WERI-Rb-1 (cell line): ENCODE data around the gene PALD1.

ENCODE experiments used
- DNase-seq: peaks from one replicate; pipeline ENCODE4 v3.0.0-alpha.2; 2020
- H3K27ac ChIP-seq: fragments of 250-450 bp; sonication (Bioruptor Pico); 2 replicates; pipeline ENCODE4 v1.5.1; 2020; ENCODE audit warnings: mild to moderate bottlenecking, moderate library complexity
- H3K27me3 ChIP-seq: fragments of 250-450 bp; sonication (Bioruptor Pico); 2 replicates; pipeline ENCODE4 v1.5.1; 2021; ENCODE audit warnings: mild to moderate bottlenecking, low read depth, moderate library complexity; ENCODE audit not compliant: insufficient read depth, severe bottlenecking
- H3K36me3 ChIP-seq: fragments of 250-450 bp; sonication (Bioruptor Pico); 2 replicates; pipeline ENCODE4 v1.5.1; 2020; ENCODE audit warnings: mild to moderate bottlenecking, moderate library complexity
- H3K4me3 ChIP-seq: 2 replicates; pipeline ENCODE4 v1.5.1; 2011; ENCODE audit warnings: low read depth, mild to moderate bottlenecking, control low read depth, low read length
- H3K9me3 ChIP-seq: fragments of 250-450 bp; sonication (Bioruptor Pico); 2 replicates; pipeline ENCODE4 v1.5.1; 2021; ENCODE audit warnings: mild to moderate bottlenecking, moderate library complexity; ENCODE audit not compliant: severe bottlenecking
- TF ChIP-seq, protein P1 (sequence below): IDR thresholded peaks from 2 replicates; pipeline ENCODE4 v1.5.1; 2011; ENCODE audit warnings: low read depth, mild to moderate bottlenecking, control low read depth, inconsistent platforms, low read length

PALD1 gene

DNA sequence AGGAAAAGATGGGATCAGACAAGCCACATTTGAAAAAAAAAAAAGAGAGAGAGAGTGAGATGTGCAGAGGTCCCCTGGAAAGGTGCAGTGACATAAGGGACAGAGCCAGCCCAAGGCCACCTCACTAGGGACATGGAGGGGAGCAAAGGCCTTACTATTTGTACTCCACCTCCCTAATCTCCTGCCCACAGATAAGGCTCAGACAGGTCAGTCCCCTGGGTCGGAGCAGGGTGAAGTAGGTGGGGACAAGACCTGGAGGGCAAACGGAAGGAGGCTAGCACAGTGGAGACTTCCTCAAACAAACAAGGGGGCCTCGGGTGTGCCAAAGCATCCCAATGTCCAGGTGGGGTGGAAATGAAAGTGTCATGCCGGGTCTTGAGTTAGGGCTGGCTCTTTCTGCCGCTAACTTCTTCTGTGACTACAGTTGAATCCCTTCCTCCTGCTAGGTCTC is 117.0 kb downstream of the PALD1 start:
- no peak overlapping the region for H3K4me3 ChIP-seq
- no peaks in the 10 kb centered on the region for H3K27me3 ChIP-seq
- no peaks in the 10 kb centered on the region for H3K9me3 ChIP-seq
- no peak overlapping the region for H3K27ac ChIP-seq
- TF ChIP-seq, protein P1, sequence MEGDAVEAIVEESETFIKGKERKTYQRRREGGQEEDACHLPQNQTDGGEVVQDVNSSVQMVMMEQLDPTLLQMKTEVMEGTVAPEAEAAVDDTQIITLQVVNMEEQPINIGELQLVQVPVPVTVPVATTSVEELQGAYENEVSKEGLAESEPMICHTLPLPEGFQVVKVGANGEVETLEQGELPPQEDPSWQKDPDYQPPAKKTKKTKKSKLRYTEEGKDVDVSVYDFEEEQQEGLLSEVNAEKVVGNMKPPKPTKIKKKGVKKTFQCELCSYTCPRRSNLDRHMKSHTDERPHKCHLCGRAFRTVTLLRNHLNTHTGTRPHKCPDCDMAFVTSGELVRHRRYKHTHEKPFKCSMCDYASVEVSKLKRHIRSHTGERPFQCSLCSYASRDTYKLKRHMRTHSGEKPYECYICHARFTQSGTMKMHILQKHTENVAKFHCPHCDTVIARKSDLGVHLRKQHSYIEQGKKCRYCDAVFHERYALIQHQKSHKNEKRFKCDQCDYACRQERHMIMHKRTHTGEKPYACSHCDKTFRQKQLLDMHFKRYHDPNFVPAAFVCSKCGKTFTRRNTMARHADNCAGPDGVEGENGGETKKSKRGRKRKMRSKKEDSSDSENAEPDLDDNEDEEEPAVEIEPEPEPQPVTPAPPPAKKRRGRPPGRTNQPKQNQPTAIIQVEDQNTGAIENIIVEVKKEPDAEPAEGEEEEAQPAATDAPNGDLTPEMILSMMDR, result no peak
- no peak for DNase-seq
- no peaks in the 10 kb centered on the region for H3K36me3 ChIP-seq

DNA sequence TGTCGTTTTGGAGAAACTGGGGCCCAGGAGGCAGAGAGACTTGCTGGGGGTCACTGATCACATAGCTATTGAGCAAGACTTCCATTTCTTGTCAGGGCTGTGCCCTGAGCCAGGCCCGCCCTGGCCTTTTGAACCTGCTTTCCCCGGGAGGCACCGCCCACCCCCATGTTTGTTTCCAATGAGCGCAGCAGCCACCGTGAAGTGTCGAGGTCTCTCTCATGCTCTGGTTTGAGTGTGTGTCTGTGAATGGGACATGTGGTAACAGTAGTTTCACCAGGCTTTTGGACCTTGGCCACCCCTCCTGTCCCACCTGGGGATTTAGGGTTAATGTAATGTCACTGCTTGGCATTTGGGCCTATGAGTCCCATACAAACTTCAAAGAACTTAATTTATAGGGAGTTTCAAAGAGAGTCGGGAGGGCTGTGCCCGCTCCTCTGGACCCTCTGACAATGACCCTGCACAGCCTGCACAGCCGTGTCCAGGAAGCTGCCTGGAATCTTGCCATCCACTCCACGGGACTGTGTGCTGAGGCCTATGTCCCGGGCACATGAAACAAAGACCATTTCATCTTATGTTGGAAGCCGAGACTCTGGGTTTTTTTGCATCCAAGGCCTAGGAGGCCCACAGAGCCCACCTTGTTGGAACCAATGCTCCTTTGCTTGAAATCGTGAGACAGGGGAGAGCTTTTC is 117.7 kb downstream of the PALD1 start:
- H3K36me3 ChIP-seq, result no peaks in the 10 kb centered on the region
- no peak for DNase-seq
- H3K4me3 ChIP-seq, result no peak overlapping the region
- H3K27ac ChIP-seq, result no peak overlapping the region
- H3K9me3 ChIP-seq, result no peaks in the 10 kb centered on the region
- no peaks in the 10 kb centered on the region for H3K27me3 ChIP-seq
- TF ChIP-seq, protein P1, result no peak

DNA sequence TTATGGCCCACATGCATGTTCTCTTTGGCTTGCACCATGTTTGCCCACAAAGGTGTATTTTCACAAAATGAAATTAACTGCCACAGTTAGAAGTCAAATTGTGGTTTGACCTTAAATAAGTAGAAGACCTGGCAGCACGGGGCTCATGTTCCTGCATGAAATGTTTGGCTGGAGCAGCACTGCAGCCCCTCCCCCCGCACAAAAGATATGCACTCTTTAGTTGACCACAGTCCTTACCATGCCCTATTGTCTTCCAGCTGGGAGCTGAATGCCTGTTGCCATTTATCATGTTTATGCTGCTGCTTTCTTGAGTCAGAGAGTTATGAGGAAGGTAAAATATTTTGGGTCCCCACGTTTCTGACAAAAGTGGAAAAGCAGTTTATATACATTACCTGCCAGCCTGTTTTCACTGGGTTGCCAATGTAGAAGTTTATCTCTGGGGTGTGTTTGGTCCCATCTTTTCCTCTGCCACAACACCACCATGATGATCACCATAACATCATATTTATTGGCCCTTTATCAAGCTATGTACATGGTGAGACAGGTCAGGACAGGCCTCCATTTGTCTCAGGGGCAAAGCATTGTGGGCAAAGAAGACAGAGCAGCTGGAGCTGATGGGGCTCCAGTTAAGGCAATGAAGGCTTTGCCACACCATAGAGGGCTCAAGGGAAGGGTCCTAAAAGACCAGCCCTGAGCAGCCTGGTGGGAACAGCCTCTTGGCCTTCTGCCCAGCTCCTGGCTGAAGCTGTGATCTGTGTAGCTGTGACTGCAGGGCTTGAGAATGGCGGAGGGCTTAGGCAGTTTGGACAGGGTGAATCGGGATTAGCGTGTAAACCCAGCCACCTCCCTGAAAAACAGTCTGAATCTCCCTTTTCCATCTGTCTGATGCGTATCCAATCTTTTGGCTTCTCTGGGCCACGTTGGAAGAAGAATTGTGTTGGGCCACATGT is 118.6 kb downstream of the PALD1 start:
- Histone ChIP-seq H3K36me3 (no peaks in the 10 kb centered on the region), H3K27me3 (no peaks in the 10 kb centered on the region), H3K9me3 (no peaks in the 10 kb centered on the region), H3K4me3 (no peak overlapping the region), H3K27ac (peak overlapping the region; percentile 70)
- peak; percentile 71 for DNase-seq
- TF ChIP-seq, protein P1, result no peak

DNA sequence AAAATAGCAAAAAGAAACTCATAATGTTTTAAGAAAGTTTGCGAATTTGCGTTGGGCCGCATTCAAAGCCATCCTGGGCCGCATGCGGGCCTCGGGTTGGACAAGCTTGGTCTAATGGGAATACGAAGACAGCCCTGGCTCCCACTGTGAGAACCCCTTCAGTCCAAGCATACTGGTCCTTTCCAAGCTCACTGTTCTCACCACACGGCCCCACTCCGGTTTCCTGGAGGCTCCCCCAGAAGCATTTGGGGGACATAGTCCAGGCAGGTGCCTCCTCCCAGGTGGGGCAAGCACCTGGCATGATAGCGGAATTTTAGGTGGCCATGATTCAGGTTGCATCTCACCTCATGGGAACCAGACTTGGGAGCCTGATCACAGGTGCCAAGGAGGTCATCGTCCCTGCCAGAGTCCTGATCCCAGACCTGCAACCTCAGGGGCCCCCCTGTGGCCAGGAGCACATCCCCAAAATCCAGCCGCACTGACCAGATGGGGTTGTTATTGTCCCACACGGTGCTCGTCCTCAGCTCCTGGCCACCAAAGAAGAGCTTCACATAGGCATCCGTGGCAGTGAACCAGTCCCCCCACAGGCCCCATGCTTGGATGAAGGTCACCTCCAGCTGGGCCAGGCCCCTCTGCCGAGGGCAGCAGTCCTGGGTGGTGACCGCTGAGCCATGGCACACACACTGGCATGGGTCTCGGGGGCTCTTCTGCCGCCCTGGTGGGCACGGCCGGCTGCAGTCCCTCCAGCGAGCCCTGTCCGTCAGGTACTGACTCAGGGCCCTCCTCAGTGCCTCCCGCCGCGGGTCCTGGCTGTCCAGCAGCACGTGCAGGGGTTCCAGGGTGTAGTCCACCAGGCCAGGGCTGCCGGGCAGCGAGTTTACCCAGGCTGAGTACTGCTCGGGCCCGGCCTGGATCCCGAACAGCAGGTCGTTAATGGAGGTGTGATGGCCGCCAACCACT is 119.6 kb downstream of the PALD1 start:
- DNase-seq, result no peak
- H3K27ac ChIP-seq, result peak overlapping the region; percentile 70
- TF ChIP-seq, protein P1, result no peak
- H3K4me3 ChIP-seq, result no peak overlapping the region
- H3K27me3 ChIP-seq, result no peaks in the 10 kb centered on the region
- no peaks in the 10 kb centered on the region for H3K9me3 ChIP-seq
- H3K36me3 ChIP-seq, result no peaks in the 10 kb centered on the region

DNA sequence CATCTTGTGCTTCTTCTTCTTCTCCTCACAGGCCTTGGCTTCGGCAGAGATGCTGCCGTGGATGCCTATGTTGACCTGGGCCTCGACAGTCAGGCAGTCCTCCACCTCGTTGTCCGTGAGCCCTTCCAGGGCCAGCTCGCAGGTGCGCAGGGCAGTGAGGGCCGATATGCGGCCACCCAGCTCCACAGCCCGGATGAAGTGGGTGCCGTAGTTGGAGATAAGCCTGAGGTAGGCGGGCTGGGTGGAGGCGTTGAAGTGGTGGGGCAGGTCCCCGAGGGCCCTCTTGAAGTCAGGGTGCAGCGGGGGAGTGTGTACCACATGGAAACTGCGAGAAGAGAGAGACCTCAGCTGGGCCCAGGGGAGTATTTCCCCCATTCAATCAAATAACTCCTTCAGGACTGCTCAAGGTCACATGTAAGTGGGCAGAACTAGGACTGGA is 120.3 kb downstream of the PALD1 start:
- H3K9me3 ChIP-seq, result no peaks in the 10 kb centered on the region
- H3K27ac ChIP-seq, result no peak overlapping the region
- TF ChIP-seq, protein P1, result no peak

More for the DNA sequence above, 120.3 kb downstream of the PALD1 start:
- no peak for DNase-seq
- Histone ChIP-seq H3K36me3 (no peaks in the 10 kb centered on the region), H3K4me3 (no peak overlapping the region), H3K27me3 (no peaks in the 10 kb centered on the region)
